ENCODE measurements around the gene MLIP.

- TF ChIP-seq CTCF (IDR thresholded peaks at IDR 0.05) (no peak), ZFX (IDR thresholded peaks at IDR 0.05; ENCODE audit: borderline replicate concordance) (no peak)
Measured at GRCh38 chr6:54106727-54107126, 4.5 kb upstream of the MLIP start.

Data from 22Rv1 (cell line).